ENCODE data around the gene SACS.

DNA sequence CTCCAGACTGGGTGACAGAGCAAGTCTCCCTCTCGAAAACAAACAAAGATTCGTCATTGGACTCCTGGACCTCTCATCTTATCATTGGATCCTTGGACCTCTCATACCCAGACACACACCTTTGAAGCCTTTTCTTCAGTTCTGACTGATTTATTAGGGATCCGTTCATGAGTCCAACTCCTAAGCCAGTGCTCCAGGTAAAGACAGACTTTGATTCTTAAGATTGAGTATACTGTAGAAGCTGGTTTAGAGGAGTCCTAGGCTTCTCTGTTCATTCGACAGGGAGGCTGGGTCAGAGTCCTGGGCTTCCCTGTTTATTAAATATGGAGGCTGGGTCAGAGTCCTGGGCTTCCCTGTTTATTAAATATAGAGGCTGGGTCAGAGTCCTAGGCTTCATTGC lies 38.7 kb downstream of the SACS start:
- TF ChIP-seq, protein P1, sequence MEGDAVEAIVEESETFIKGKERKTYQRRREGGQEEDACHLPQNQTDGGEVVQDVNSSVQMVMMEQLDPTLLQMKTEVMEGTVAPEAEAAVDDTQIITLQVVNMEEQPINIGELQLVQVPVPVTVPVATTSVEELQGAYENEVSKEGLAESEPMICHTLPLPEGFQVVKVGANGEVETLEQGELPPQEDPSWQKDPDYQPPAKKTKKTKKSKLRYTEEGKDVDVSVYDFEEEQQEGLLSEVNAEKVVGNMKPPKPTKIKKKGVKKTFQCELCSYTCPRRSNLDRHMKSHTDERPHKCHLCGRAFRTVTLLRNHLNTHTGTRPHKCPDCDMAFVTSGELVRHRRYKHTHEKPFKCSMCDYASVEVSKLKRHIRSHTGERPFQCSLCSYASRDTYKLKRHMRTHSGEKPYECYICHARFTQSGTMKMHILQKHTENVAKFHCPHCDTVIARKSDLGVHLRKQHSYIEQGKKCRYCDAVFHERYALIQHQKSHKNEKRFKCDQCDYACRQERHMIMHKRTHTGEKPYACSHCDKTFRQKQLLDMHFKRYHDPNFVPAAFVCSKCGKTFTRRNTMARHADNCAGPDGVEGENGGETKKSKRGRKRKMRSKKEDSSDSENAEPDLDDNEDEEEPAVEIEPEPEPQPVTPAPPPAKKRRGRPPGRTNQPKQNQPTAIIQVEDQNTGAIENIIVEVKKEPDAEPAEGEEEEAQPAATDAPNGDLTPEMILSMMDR (IDR thresholded peaks at IDR 0.05): no peak
- TF ChIP-seq POLR2AphosphoS5 (IDR thresholded peaks at IDR 0.05) (no peak), POLR2A (IDR thresholded peaks at IDR 0.05) (no peak)
